ENCODE results near the gene ARHGAP10.
"Not testable (repeated sequence)": the region's sequence is repeated elsewhere in the genome, so short reads cannot be mapped to it uniquely, and the experiment has no call there.

Gene ARHGAP10

GRCh38 chr4:148062301-148062950 lies 330.5 kb downstream of the ARHGAP10 start:
- DNase-seq (ENCODE audit: low spot score): no peak

- DNase-seq (ENCODE audit: low spot score): no peak
These were observed 332.6 kb downstream of the ARHGAP10 start for GRCh38 chr4:148064451-148064850.

- no peak for DNase-seq (ENCODE audit: low spot score)
These were observed 333.2 kb downstream of the ARHGAP10 start for GRCh38 chr4:148065075-148065474.

- no peak for DNase-seq (ENCODE audit: low spot score)
These were observed 335.5 kb downstream of the ARHGAP10 start for GRCh38 chr4:148067301-148067916.

GRCh38 chr4:148068065-148068911 lies 336.4 kb downstream of the ARHGAP10 start:
- DNase-seq (ENCODE audit: low spot score): no peak

GRCh38 chr4:148069086-148069894 lies 337.4 kb downstream of the ARHGAP10 start:
- DNase-seq (ENCODE audit: low spot score): no peak

GRCh38 chr4:148069895-148070178 lies 337.9 kb downstream of the ARHGAP10 start:
- no peak for DNase-seq (ENCODE audit: low spot score)

- no peak for DNase-seq (ENCODE audit: low spot score)
These were observed 339.1 kb downstream of the ARHGAP10 start for GRCh38 chr4:148071009-148071408.

- DNase-seq (ENCODE audit: low spot score): no peak
These were observed 340.9 kb downstream of the ARHGAP10 start for GRCh38 chr4:148072789-148073188.

GRCh38 chr4:148073349-148073748 lies 341.5 kb downstream of the ARHGAP10 start:
- no peak for DNase-seq (ENCODE audit: low spot score)

- no peak for DNase-seq (ENCODE audit: low spot score)
These were observed 342.6 kb downstream of the ARHGAP10 start for GRCh38 chr4:148074462-148074861.

GRCh38 chr4:148075438-148075837 lies 343.6 kb downstream of the ARHGAP10 start:
- DNase-seq (ENCODE audit: low spot score): no peak

- no peak for DNase-seq (ENCODE audit: low spot score)
These were observed 345.1 kb downstream of the ARHGAP10 start for GRCh38 chr4:148076964-148077363.

- no peak for DNase-seq (ENCODE audit: low spot score)
These were observed 345.7 kb downstream of the ARHGAP10 start for GRCh38 chr4:148077581-148077980.

- no peak for DNase-seq (ENCODE audit: low spot score)
These were observed 346.2 kb downstream of the ARHGAP10 start for GRCh38 chr4:148078061-148078460.

- DNase-seq (ENCODE audit: low spot score): no peak
These were observed 348.1 kb downstream of the ARHGAP10 start for GRCh38 chr4:148079961-148080360.

GRCh38 chr4:148081267-148081666 lies 349.4 kb downstream of the ARHGAP10 start:
- no peak for DNase-seq (ENCODE audit: low spot score)

GRCh38 chr4:148081745-148082144 lies 349.9 kb downstream of the ARHGAP10 start:
- DNase-seq (ENCODE audit: low spot score): no peak

GRCh38 chr4:148083073-148083472 lies 351.2 kb downstream of the ARHGAP10 start:
- DNase-seq (ENCODE audit: low spot score): not testable (repeated sequence)

GRCh38 chr4:148089624-148090023 lies 357.7 kb downstream of the ARHGAP10 start:
- DNase-seq (ENCODE audit: low spot score): no peak

GRCh38 chr4:148090029-148090428 lies 358.1 kb downstream of the ARHGAP10 start:
- no peak for DNase-seq (ENCODE audit: low spot score)

All from SK-N-DZ (cell line).